ENCODE measurements around the gene UFL1.
"Not testable (repeated sequence)": the region's sequence is repeated elsewhere in the genome, so short reads cannot be mapped to it uniquely, and the experiment has no call there.

The UFL1 gene

GRCh38 chr6:96521644-96522464, at the start of gene UFL1:
Gene UFL1, plus strand, starts transcription at chr6:96521806. Its CDS starts 68 bp downstream, at chr6:96521874.
- DNase-seq = peak; percentile 94

DNA sequence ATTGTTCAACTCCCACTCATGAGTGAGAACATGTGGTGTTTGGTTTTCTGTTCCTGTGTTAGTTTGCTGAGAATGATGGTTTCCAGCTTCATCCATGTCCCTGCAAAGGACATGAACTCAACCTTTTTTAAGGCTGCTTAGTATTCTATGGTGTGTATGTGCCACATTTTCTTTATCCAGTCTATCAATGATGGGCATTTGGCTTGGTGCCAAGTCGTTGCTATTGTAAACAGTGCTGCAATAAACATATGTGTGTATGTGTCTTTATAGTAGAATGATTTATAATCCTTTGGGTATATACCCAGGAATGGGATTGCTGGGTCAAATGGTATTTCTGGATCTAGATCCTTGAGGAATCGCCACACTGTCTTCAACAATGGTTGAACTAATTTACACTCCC, 49.3 kb upstream of the UFL1 start:
- DNase-seq = not testable (repeated sequence)

DNA sequence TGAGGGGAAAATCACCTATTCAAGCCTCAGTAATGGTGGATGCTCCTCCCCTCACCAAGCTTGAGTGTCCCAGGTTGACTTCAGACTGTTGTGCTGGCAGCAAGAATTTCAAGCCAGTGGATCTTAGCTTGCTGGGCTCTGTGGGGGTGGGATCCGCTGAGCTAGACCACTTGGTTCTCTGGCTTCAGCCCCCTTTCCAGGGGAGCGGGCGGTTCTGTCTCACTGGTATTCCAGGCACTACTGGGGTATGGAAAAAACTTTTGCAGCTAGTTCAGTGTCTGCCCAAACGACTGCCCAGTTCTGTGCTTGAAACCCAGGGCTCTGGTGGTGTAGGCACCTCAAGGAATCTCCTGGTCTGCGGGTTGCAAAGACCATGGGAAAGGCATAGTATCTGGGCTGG, 42.9 kb upstream of the UFL1 start:
- DNase-seq = no peak

DNA sequence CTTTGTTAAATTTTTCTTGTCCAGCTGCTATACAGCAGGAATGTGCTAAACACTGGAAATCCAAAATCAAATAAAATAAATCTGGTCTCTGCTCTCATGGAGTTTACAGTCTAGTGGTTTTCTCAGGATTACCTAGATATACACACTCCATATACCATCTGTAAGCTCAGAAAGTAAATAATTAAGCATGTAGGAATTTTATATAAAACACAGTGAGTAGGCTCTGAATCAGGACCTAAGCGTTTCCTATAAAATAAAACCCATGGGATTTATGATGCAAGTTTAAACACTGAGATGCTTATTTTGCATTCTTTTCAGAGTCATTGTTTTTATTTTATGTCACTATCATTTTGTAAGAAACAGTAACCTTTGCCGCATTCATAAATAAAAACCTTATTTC, 29.7 kb upstream of the UFL1 start:
- no peak for DNase-seq

DNA sequence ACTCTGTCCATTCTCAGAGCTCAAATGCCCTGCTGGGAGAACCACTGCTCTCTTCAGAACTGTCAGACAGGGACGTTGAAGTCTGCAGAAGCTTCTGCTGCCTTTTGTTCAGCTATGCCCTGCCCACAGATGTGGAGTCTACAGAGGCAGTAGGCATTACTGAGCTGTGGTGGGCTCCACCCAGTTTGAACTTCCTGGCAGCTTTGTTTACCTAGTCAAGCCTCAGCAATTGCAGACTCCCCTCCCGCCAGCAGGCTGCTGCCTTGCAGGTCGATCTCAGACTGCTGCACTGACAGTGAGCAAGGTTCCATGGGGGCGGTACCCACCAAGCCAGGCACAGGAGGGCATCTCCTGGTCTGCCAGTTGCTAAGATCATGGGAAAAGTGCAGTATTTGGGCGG, 21.8 kb upstream of the UFL1 start:
- no peak for DNase-seq

- DNase-seq = no peak
Observed at GRCh38 chr6:96502915-96503314, 18.7 kb upstream of the UFL1 start.

DNA sequence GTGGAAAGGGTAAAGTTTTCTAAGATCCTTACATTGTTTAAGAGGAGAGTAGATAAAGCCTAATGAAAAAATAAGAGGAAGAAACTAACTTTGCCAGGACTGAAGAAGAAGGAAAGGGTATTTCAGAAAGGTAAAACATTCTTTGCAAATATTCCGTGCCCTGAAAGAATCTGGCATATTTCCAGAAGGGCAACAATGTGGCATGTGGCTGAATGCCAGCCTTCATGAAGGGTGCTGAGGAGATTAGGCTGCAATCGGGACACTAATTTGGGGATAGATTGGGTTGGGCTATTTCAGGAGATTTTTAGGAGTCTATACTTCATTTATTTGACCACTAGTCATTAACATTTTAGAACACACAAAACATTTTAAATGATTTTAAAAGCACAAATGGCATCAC, 16.2 kb upstream of the UFL1 start:
- no peak for DNase-seq

- no peak for DNase-seq
Observed at GRCh38 chr6:96509281-96509680, 12.3 kb upstream of the UFL1 start.

GRCh38 chr6:96520171-96521115, 1.2 kb upstream of the UFL1 start:
- DNase-seq = no peak

- no peak for DNase-seq
Observed at GRCh38 chr6:96521306-96521643, 331 bp upstream of the UFL1 start.

DNA sequence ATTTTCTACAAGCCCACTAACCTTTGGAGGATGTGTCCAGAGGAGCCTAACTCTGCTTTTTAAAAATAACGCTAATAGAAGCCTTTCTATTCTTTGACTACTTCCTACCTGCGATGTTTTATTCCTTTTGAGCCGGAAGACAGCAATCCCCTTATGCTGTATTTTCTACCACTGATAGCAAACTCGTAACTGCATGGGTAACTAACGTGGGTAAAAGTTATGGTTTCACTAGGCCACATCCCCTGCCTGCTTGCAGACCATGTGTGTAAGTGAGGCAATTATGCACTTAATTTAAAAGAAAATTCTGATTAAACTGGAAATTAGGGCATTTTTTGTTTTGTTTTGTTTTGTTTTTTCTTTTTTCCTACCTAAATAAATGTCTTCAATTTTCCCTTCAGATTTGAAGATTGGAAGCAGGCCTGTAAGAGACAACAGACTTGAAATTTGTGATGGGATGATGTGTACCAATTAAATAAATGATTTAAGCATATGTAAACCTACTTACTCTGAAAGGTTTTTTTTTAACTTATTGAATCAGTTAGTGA, 931 bp downstream of the UFL1 start:
- DNase-seq = peak; percentile 41

DNA sequence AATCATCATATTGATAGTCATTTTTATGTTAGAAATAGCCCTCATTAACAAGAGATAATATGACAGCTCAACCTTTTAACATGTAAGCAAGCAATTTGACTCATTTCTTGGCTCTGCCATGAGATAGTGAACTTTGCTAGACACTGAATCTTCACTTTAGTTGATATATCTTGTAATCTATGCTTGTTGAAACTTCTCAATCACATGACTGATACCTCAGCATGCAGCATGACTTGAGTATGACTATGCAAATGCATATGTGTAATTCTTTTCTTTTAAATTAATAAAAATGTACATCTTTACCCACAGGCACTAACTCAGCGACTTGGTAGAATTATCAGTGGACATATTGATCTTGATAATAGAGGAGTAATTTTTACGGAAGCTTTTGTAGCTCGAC, 6.6 kb downstream of the UFL1 start:
- no peak for DNase-seq

DNA sequence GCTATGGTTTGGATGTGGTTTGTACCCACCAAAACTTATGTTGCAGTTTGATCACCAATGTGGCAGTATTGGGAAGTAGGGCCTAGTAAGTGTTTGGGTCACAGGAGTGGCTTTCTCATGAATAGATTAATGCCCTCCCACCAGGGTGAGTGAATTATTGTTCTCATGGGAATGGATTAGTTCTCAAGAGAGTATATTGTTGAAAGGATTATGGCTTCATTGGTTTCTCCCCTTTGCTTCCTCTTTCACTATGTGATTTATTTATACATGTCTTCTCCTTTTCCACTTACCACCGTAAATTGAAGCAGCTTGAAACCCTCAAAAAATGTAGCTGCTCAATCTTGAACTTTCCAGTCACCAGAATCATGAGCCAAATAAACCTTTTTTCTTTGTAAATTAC, 10.8 kb downstream of the UFL1 start:
- DNase-seq = no peak

- DNase-seq = no peak
Observed at GRCh38 chr6:96537726-96538125, 16.1 kb downstream of the UFL1 start.

DNA sequence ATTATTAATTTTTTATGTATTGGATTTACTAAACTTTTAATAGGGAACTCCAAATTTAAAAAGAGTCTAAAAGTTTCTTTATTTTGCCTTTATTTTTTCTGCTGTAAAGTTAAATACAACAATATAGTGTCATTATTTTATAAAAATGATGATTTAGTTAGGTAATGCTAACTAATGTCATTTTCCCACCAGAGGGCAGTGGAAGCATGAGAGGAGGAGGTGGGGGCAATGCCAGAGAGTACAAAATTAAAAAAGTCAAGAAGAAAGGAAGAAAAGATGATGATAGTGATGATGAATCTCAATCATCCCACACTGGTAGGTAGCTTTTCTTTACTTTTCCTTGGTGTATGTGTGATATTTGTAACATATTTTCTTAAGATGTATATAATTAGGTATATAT, 21.1 kb downstream of the UFL1 start:
- peak; percentile 18 for DNase-seq

DNA sequence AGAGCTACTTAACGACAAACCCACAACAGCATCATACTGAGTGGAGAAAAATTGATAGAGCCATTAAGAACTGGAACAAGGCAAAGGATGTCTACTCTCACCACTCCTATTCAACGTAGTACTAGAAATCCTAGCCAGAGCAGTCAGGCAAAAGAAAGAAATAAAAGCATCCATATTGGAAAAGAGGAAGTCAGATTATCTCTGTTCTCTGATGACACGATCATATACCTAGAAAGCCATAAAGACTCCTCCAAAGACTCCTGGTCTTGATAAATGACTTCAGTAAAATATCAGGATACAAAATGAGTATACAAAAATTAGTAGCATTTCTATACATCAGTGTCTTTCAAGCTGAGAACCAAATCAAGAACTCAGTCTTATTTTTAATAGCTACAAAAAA, 24.3 kb downstream of the UFL1 start:
- no peak for DNase-seq

DNA sequence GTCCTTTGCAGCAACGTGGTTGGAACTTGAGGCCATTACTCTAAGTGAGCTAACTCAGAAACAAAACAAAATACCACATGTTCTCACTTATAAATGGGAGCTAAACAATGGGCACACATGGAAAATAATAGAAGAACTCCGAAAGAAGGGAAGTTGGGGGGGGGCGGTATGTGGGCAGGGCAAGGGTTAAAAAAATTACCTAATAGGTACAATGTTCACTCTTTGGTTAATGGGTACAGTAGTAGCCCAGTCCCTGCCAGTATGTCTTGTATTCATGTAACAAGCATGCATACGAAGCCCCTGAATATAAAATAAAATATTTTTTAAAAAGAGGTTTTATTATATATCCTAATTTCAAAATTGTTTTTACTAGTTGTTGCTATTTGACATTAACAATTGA, 26.0 kb downstream of the UFL1 start:
- DNase-seq = no peak

- DNase-seq = no peak
Observed at GRCh38 chr6:96554558-96554957, 33.0 kb downstream of the UFL1 start.

GRCh38 chr6:96559740-96560139, 38.1 kb downstream of the UFL1 start:
- DNase-seq = not testable (repeated sequence)

DNA sequence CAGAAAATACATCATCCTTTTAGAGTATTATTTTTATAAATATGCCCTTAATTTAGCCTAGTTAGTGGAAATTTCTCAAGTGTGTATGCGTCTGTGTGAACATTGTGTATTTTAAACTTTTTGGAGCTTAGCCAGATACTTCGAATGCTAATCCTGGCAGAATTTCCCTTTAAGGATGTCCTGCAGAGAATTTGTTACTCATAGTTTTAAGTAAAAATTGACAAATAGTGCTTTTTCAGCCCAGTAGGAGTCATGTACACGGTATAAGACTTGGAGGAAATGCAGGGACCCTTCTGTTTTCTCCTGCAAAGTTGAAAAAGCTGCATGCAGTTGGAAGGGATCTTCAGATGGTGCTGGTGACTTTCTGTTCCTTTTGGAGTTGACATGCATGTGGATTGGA, 41.3 kb downstream of the UFL1 start, which contains the start of gene FHL5:
TSS of gene FHL5 (plus strand) at position 243 of the 400 bp plus-strand sequence. CDS start 40,486 bp downstream, outside the sequence.
- no peak for DNase-seq

DNA sequence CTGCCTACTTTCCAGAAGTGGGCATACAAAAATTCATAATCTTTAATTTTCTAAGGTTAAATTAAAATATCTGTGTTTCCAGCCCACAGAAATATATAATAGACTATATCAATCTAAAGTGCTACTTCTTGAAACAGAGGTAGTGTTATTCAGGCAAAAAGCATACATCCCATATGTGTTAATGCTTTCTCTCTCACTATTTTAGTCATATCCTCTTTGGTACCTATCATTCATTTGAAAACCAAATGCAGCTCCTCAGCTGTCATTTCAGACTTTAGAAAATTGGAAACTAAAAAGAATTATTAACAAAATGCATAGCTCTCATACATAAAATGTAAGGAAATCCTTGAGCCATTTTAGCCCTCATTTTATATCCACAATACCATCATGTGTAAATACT, 42.2 kb downstream of the UFL1 start:
- peak; percentile 12 for DNase-seq

- DNase-seq = no peak
Observed at GRCh38 chr6:96570053-96570452, 48.4 kb downstream of the UFL1 start.

- DNase-seq = no peak
Observed at GRCh38 chr6:96571551-96571950, 49.9 kb downstream of the UFL1 start.

DNA sequence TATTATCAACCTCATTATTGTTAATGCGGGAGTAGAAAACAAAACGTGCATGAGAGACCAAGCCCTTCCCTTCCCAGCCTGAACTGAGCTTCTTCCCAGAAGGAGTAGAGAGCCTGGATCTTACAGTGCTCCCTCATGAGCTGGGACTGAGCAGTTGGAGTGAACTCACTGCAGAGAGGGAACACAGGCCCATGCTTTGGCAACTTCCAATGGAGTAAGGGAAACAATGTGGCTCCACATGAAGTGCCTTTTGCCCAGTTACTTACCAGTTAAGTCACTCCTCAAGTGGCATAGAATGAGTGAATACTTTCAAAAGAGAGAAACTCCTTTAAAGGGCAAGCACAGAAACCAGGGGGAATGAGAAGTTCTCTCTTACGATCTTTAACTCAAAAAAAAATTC, 53.8 kb downstream of the UFL1 start:
- DNase-seq = no peak
